Upper lobe of left lung (tissue), 6 donors: ENCODE measurements around the gene PUM2. TPM values are rescaled to one million over a fixed set of nuclear protein-coding genes. Genes with fewer than 3 reads are reported as not detected.
A peak's percentile ranks its signal among the peaks of the same experiment; 100 is the strongest.

Experiments used
- ATAC-seq, 2 donors: fragments of 200-7000 bp; cut with Tn5 transposase; one replicate each; pipeline ENCODE4 v1.9.1; 2022; ENCODE audit warnings: mild to moderate bottlenecking in 2 of 2, moderate library complexity in 2 of 2; ENCODE audit not compliant: low FRiP score in 2 of 2
- DNase-seq, 2 donors: peaks; one replicate each; pipeline ENCODE4 v3.0.0-alpha.2; 2019 to 2020
- H3K27ac ChIP-seq, 4 donors: fragments of 200-600 bp; sonication (generic); one replicate each; pipeline ENCODE4 v1.5.1; 2016 to 2019
- H3K27me3 ChIP-seq, 4 donors: fragments of 200-600 bp; sonication (generic); one replicate each; pipeline ENCODE4 v1.5.1; 2017 to 2019
- H3K36me3 ChIP-seq, 4 donors: fragments of 200-600 bp; sonication (generic); one replicate each; pipeline ENCODE4 v1.5.1; 2016 to 2019
- H3K4me1 ChIP-seq, 4 donors: fragments of 200-600 bp; sonication (generic); one replicate each; pipeline ENCODE4 v1.5.1; 2018 to 2019
- H3K4me3 ChIP-seq, 4 donors: fragments of 200-600 bp; sonication (generic); one replicate each; pipeline ENCODE4 v1.5.1; 2017 to 2019; ENCODE audit warnings: mild to moderate bottlenecking in 2 of 4, moderate library complexity in 1 of 4
- H3K9me3 ChIP-seq, 4 donors: fragments of 200-600 bp; sonication (generic); one replicate each; pipeline ENCODE4 v1.5.1; 2018 to 2019
- CTCF ChIP-seq, 6 experiments: fragments of 450-650 bp in 4 of 6; fragments of 200-600 bp in 2 of 6; sonication (generic) in 2 of 6; IDR thresholded peaks; one replicate each; pipeline ENCODE4 v1.5.1; 2016 to 2019; ENCODE audit warnings: antibody characterized with exemption in 6 of 6
- EP300 ChIP-seq, 4 donors: sonication (generic); formaldehyde crosslinking; IDR thresholded peaks; one replicate each; pipeline ENCODE4 v1.5.1; 2017; ENCODE audit warnings: antibody characterized with exemption in 4 of 4, control low read depth in 2 of 4
- POLR2A ChIP-seq, 4 donors: fragments of 450-650 bp; IDR thresholded peaks; one replicate each; pipeline ENCODE4 v1.5.1; 2016 to 2017; ENCODE audit warnings: antibody characterized with exemption in 4 of 4, mild to moderate bottlenecking in 2 of 4
- POLR2AphosphoS5 ChIP-seq, 2 donors: sonication (generic); formaldehyde crosslinking; IDR thresholded peaks; one replicate each; pipeline ENCODE4 v1.5.1; 2017; ENCODE audit warnings: antibody characterized with exemption in 2 of 2
- WGBS, 2 donors: methylation state at CpG; one replicate each; pipeline ENCODE4 v1.1.5; 2017 to 2018; 5-methylcytosine and 5-hydroxymethylcytosine counted together
- total RNA-seq, 6 donors: library from RNA; depleted of rRNA in 4 of 6; stranded (reverse); fragments of >200 nt in 4 of 6; gene quantifications; one replicate each; pipeline versions ENCODE4 v1.1.0 to v1.2.1, GENCODE V29; 2016 to 2021
- donor health status: DM: no; HTN: no; CAD: no; lungs with moderate emphysema.
- donor health status: DM: no; HTN: yes; CAD: no; lungs with severe emphysema.

Gene PUM2
- total RNA-seq, 6 donors from 2014 or later: 33.1 to 114 (median 86.6) TPM

DNA sequence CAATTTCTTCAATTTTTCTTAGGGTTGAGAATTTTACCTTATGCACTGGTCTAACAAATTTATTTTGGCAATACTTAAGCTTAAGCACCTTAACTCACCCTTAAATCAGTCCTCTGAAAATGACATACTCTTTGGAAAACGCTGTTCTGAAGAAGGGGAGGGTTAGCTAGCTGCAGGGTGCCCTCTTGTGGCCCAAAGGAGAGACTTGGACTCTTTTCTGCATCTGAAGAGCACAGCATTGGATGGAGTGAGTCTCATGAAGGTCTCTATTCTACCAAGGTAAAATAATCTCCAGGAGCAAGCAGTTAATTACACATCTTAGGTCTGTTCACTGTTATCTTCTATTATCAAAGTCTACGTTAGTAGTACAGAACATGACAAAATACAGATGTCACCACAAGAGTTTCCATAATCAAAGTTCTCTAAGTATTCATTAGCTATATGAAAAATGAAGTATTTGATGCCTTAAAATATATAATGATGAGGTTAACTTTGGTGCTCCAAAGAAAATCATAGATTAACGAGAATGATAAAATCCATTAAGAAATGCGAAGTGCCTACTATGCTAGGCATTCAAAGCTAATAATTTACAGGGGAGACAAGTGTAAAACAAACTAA lies 24.4 kb downstream of the PUM2 start:
- ATAC-seq (peak in 1 of 2 donors; percentile 84), DNase-seq (peak in 1 of 2 donors; percentile 55)
- Histone ChIP-seq H3K9me3 (no peaks in the 10 kb centered on the region), H3K27ac (peak overlapping the region in 1 of 4 donors; percentile 50), H3K27me3 (no peaks in the 10 kb centered on the region), H3K4me3 (no peak overlapping the region), H3K4me1 (peaks cover 18 to 47% (median 34%) of the 10 kb centered on the region in 4 donors), H3K36me3 (peaks cover 0 to 24% (median 9%) of the 10 kb centered on the region in 4 donors)
- 44 to 55% methylated on average over 4 of the region's 4 CpGs for WGBS, 2 donors
- TF ChIP-seq CTCF (IDR thresholded peaks at IDR 0.05) (peak in 5 of 6 experiments; percentile 30 to 69 (median 54)), EP300 (IDR thresholded peaks at IDR 0.05) (no peak)

- no peak for TF ChIP-seq POLR2A (IDR thresholded peaks at IDR 0.05)
- TF ChIP-seq POLR2AphosphoS5 (IDR thresholded peaks at IDR 0.05): no peak
- TF ChIP-seq EP300 (IDR thresholded peaks at IDR 0.05): no peak
- TF ChIP-seq CTCF (IDR thresholded peaks at IDR 0.05): no peak
Observed at GRCh38 chr2:20322527-20323300, 27.9 kb downstream of the PUM2 start.

GRCh38 chr2:20317690-20318089 lies 33.0 kb downstream of the PUM2 start:
- no peak for TF ChIP-seq POLR2A (IDR thresholded peaks at IDR 0.05)
- TF ChIP-seq POLR2AphosphoS5 (IDR thresholded peaks at IDR 0.05): no peak
- no peak for TF ChIP-seq CTCF (IDR thresholded peaks at IDR 0.05)
- TF ChIP-seq EP300 (IDR thresholded peaks at IDR 0.05): no peak
- 97 to 100% methylated on average over 3 of the region's 3 CpGs for WGBS, 2 donors
- Histone ChIP-seq H3K9me3 (no peaks in the 10 kb centered on the region), H3K27me3 (no peaks in the 10 kb centered on the region), H3K4me1 (peaks cover 0 to 17% (median 5%) of the 10 kb centered on the region in 4 donors), H3K36me3 (peaks cover 6 to 63% (median 16%) of the 10 kb centered on the region in 4 donors), H3K27ac (no peak overlapping the region), H3K4me3 (no peak overlapping the region)
- ATAC-seq: no peak
- no peak for DNase-seq

More at GRCh38 chr2:20322527-20323300, 27.9 kb downstream of the PUM2 start:
- DNase-seq (no peak), ATAC-seq (no peak)
- H3K4me1 ChIP-seq: peaks cover 18 to 34% (median 32%) of the 10 kb centered on the region in 4 donors
- no peak overlapping the region for H3K4me3 ChIP-seq
- 75 to 89% methylated on average over 11 of the region's 11 CpGs for WGBS, 2 donors
- H3K36me3 ChIP-seq: peaks cover 3 to 41% (median 12%) of the 10 kb centered on the region in 4 donors
- H3K27me3 ChIP-seq: no peaks in the 10 kb centered on the region
- no peaks in the 10 kb centered on the region for H3K9me3 ChIP-seq
- H3K27ac ChIP-seq: no peak overlapping the region

DNA sequence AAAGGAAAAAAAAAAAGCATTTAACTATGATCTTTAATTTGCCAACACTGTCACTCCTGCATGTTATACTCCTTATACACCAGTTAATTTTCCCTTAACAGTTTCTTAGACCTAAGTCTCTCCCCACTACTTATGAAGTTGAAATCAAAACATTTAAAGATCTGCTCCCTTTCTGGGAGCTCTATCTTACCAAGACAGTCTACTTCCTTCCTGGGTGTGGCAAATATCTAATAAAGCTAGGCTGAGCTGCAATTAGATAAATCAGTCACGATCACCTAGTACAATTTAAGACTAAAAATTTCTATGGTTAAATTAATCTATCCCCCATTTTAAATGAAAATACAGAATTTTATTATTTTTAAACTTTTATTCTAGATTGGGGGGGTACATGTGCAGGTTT lies 33.4 kb downstream of the PUM2 start:
- Histone ChIP-seq H3K4me1 (peaks cover 0 to 15% (median 3%) of the 10 kb centered on the region in 4 donors), H3K36me3 (peaks cover 6 to 62% (median 11%) of the 10 kb centered on the region in 4 donors)
- WGBS, 2 donors: 38 to 47% methylated on average over 1 of the region's 1 CpG

More for the DNA sequence above, 33.4 kb downstream of the PUM2 start:
- DNase-seq (no peak), ATAC-seq (no peak)
- no peak overlapping the region for H3K4me3 ChIP-seq
- no peak for TF ChIP-seq POLR2AphosphoS5 (IDR thresholded peaks at IDR 0.05)
- TF ChIP-seq EP300 (IDR thresholded peaks at IDR 0.05): no peak
- TF ChIP-seq POLR2A (IDR thresholded peaks at IDR 0.05): no peak
- no peak for TF ChIP-seq CTCF (IDR thresholded peaks at IDR 0.05)
- H3K9me3 ChIP-seq: no peaks in the 10 kb centered on the region
- H3K27me3 ChIP-seq: no peaks in the 10 kb centered on the region
- H3K27ac ChIP-seq: no peak overlapping the region
